GOT3 (cell line): ENCODE data around the gene COL15A1.
"Not testable (repeated sequence)": the region's sequence is repeated elsewhere in the genome, so short reads cannot be mapped to it uniquely, and the experiment has no call there.

Experiments used
- DNase-seq: peaks from one replicate; lab custom pipeline; 2025; ENCODE audit warnings: mixed read lengths; lab: John Stamatoyannopoulos, UW

COL15A1 gene

GRCh38 chr9:98994172-98995058 lies 50.7 kb downstream of the COL15A1 start:
- DNase-seq = no peak

- no peak for DNase-seq
These were observed 51.5 kb downstream of the COL15A1 start for GRCh38 chr9:98995059-98995671.

- DNase-seq = no peak
These were observed 52.3 kb downstream of the COL15A1 start for GRCh38 chr9:98995971-98996504.

- no peak for DNase-seq
These were observed 53.9 kb downstream of the COL15A1 start for GRCh38 chr9:98997604-98998003.

GRCh38 chr9:98998441-98999151 lies 54.9 kb downstream of the COL15A1 start:
- no peak for DNase-seq

GRCh38 chr9:98999152-98999525 lies 55.4 kb downstream of the COL15A1 start:
- no peak for DNase-seq

- no peak for DNase-seq
These were observed 57.0 kb downstream of the COL15A1 start for GRCh38 chr9:99000476-99001395.

GRCh38 chr9:99001892-99002291 lies 58.2 kb downstream of the COL15A1 start:
- DNase-seq = no peak

- no peak for DNase-seq
These were observed 59.0 kb downstream of the COL15A1 start for GRCh38 chr9:99002706-99003105.

GRCh38 chr9:99003308-99003707 lies 59.6 kb downstream of the COL15A1 start:
- no peak for DNase-seq

- DNase-seq = no peak
These were observed 60.4 kb downstream of the COL15A1 start for GRCh38 chr9:99004115-99004514.

GRCh38 chr9:99004717-99005460 lies 61.2 kb downstream of the COL15A1 start:
- no peak for DNase-seq

- DNase-seq = no peak
These were observed 61.9 kb downstream of the COL15A1 start for GRCh38 chr9:99005651-99006050.

- DNase-seq = no peak
These were observed 62.8 kb downstream of the COL15A1 start for GRCh38 chr9:99006511-99006910.

GRCh38 chr9:99006979-99007378 lies 63.3 kb downstream of the COL15A1 start:
- no peak for DNase-seq

GRCh38 chr9:99008203-99008602 lies 64.5 kb downstream of the COL15A1 start:
- DNase-seq = no peak

GRCh38 chr9:99010393-99010792 lies 66.7 kb downstream of the COL15A1 start:
- DNase-seq = not testable (repeated sequence)

GRCh38 chr9:99011161-99011709 lies 67.5 kb downstream of the COL15A1 start:
- no peak for DNase-seq

GRCh38 chr9:99012957-99013512 lies 69.3 kb downstream of the COL15A1 start:
- DNase-seq = no peak

GRCh38 chr9:99013550-99013949 lies 69.8 kb downstream of the COL15A1 start:
- no peak for DNase-seq
